ENCODE measurements around the gene PLA2G2A. TPM values are rescaled to one million over a fixed set of nuclear protein-coding genes. Genes with fewer than 3 reads are reported as not detected.
"Not testable (repeated sequence)": the region's sequence is repeated elsewhere in the genome, so short reads cannot be mapped to it uniquely, and the experiment has no call there.

PLA2G2A gene
- polyA plus RNA-seq (2013, experiment 1 of 4): not detected
- not detected for polyA plus RNA-seq (2013, experiment 2 of 4)
- 1.0 TPM for polyA plus RNA-seq (2013, experiment 3 of 4)
- 0.57 TPM for polyA plus RNA-seq (2013, experiment 4 of 4)

- Histone ChIP-seq H3K36me3 (ENCODE audit: control insufficient read depth, insufficient read depth, low read length) (no peaks in the 10 kb centered on the region), H3K27me3 (ENCODE audit: control insufficient read depth, insufficient read depth, low read length, poor library complexity, severe bottlenecking) (no peaks in the 10 kb centered on the region), H3K4me3 (ENCODE audit: insufficient read depth, low read depth, low read length) (no peak within 1 kb of the TSS), H3K9me3 (ENCODE audit: control insufficient read depth, low read length) (no peaks in the 10 kb centered on the region), H3K27ac (ENCODE audit: insufficient read depth, low read depth, low read length, poor library complexity, severe bottlenecking) (no peak within 1 kb of the TSS), H3K4me1 (ENCODE audit: control insufficient read depth, insufficient read depth, low read length) (no peaks in the 10 kb centered on the region)
- WGBS, 2 experiments: 90 to 91% methylated on average over 8 of the region's 8 CpGs
These were observed at the start of gene PLA2G2A for GRCh38 chr1:19979494-19979977. Gene PLA2G2A, minus strand, starts transcription at chr1:19979618. Its CDS starts 845 bp downstream, at chr1:19978773.

GRCh38 chr1:20028726-20029125, 49.3 kb upstream of the PLA2G2A start:
- no peaks in the 10 kb centered on the region for H3K4me1 ChIP-seq (ENCODE audit: control insufficient read depth, insufficient read depth, low read length)
- WGBS, 2 experiments: 89 to 93% methylated on average over 5 of the region's 5 CpGs
- H3K4me3 ChIP-seq (ENCODE audit: insufficient read depth, low read depth, low read length): no peak overlapping the region
- no peaks in the 10 kb centered on the region for H3K27me3 ChIP-seq (ENCODE audit: control insufficient read depth, insufficient read depth, low read length, poor library complexity, severe bottlenecking)
- no peak overlapping the region for H3K27ac ChIP-seq (ENCODE audit: insufficient read depth, low read depth, low read length, poor library complexity, severe bottlenecking)
- no peaks in the 10 kb centered on the region for H3K36me3 ChIP-seq (ENCODE audit: control insufficient read depth, insufficient read depth, low read length)
- no peaks in the 10 kb centered on the region for H3K9me3 ChIP-seq (ENCODE audit: control insufficient read depth, low read length)

- 93 to 95% methylated on average over 5 of the region's 5 CpGs for WGBS, 2 experiments
- H3K27ac ChIP-seq (ENCODE audit: insufficient read depth, low read depth, low read length, poor library complexity, severe bottlenecking): no peak overlapping the region
These were observed 48.7 kb upstream of the PLA2G2A start for GRCh38 chr1:20028125-20028524.

GRCh38 chr1:20017741-20018140, 38.3 kb upstream of the PLA2G2A start:
- Histone ChIP-seq H3K27ac (ENCODE audit: insufficient read depth, low read depth, low read length, poor library complexity, severe bottlenecking) (no peak overlapping the region), H3K4me1 (ENCODE audit: control insufficient read depth, insufficient read depth, low read length) (no peaks in the 10 kb centered on the region), H3K27me3 (ENCODE audit: control insufficient read depth, insufficient read depth, low read length, poor library complexity, severe bottlenecking) (no peaks in the 10 kb centered on the region), H3K4me3 (ENCODE audit: insufficient read depth, low read depth, low read length) (no peak overlapping the region), H3K36me3 (ENCODE audit: control insufficient read depth, insufficient read depth, low read length) (no peaks in the 10 kb centered on the region), H3K9me3 (ENCODE audit: control insufficient read depth, low read length) (peaks cover 4% of the 10 kb centered on the region)
- 79 to 100% methylated on average over 1 of the region's 1 CpG for WGBS, 2 experiments

More at GRCh38 chr1:20028125-20028524, 48.7 kb upstream of the PLA2G2A start:
- Histone ChIP-seq H3K4me3 (ENCODE audit: insufficient read depth, low read depth, low read length) (no peak overlapping the region), H3K4me1 (ENCODE audit: control insufficient read depth, insufficient read depth, low read length) (no peaks in the 10 kb centered on the region), H3K9me3 (ENCODE audit: control insufficient read depth, low read length) (no peaks in the 10 kb centered on the region), H3K27me3 (ENCODE audit: control insufficient read depth, insufficient read depth, low read length, poor library complexity, severe bottlenecking) (no peaks in the 10 kb centered on the region), H3K36me3 (ENCODE audit: control insufficient read depth, insufficient read depth, low read length) (no peaks in the 10 kb centered on the region)

GRCh38 chr1:20014153-20014552, 34.7 kb upstream of the PLA2G2A start:
- no peaks in the 10 kb centered on the region for H3K36me3 ChIP-seq (ENCODE audit: control insufficient read depth, insufficient read depth, low read length)
- H3K27me3 ChIP-seq (ENCODE audit: control insufficient read depth, insufficient read depth, low read length, poor library complexity, severe bottlenecking): no peaks in the 10 kb centered on the region
- no peak overlapping the region for H3K4me3 ChIP-seq (ENCODE audit: insufficient read depth, low read depth, low read length)
- no peak overlapping the region for H3K27ac ChIP-seq (ENCODE audit: insufficient read depth, low read depth, low read length, poor library complexity, severe bottlenecking)
- peaks cover 4% of the 10 kb centered on the region for H3K9me3 ChIP-seq (ENCODE audit: control insufficient read depth, low read length)
- 82 to 91% methylated on average over 2 of the region's 2 CpGs for WGBS, 2 experiments
- no peaks in the 10 kb centered on the region for H3K4me1 ChIP-seq (ENCODE audit: control insufficient read depth, insufficient read depth, low read length)

GRCh38 chr1:20010016-20010415, 30.6 kb upstream of the PLA2G2A start:
- H3K4me1 ChIP-seq (ENCODE audit: control insufficient read depth, insufficient read depth, low read length): no peaks in the 10 kb centered on the region
- peaks cover 4% of the 10 kb centered on the region for H3K9me3 ChIP-seq (ENCODE audit: control insufficient read depth, low read length)
- no peaks in the 10 kb centered on the region for H3K36me3 ChIP-seq (ENCODE audit: control insufficient read depth, insufficient read depth, low read length)
- H3K4me3 ChIP-seq (ENCODE audit: insufficient read depth, low read depth, low read length): no peak overlapping the region
- H3K27me3 ChIP-seq (ENCODE audit: control insufficient read depth, insufficient read depth, low read length, poor library complexity, severe bottlenecking): no peaks in the 10 kb centered on the region
- H3K27ac ChIP-seq (ENCODE audit: insufficient read depth, low read depth, low read length, poor library complexity, severe bottlenecking): no peak overlapping the region
- WGBS, 2 experiments: 93 to 100% methylated on average over 1 of the region's 1 CpG

GRCh38 chr1:20009212-20009611, 29.8 kb upstream of the PLA2G2A start:
- Histone ChIP-seq H3K27ac (ENCODE audit: insufficient read depth, low read depth, low read length, poor library complexity, severe bottlenecking) (no peak overlapping the region), H3K4me3 (ENCODE audit: insufficient read depth, low read depth, low read length) (no peak overlapping the region), H3K27me3 (ENCODE audit: control insufficient read depth, insufficient read depth, low read length, poor library complexity, severe bottlenecking) (no peaks in the 10 kb centered on the region), H3K9me3 (ENCODE audit: control insufficient read depth, low read length) (peaks cover 3% of the 10 kb centered on the region), H3K4me1 (ENCODE audit: control insufficient read depth, insufficient read depth, low read length) (no peaks in the 10 kb centered on the region), H3K36me3 (ENCODE audit: control insufficient read depth, insufficient read depth, low read length) (no peaks in the 10 kb centered on the region)
- WGBS, 2 experiments: 100% methylated on average over 1 of the region's 1 CpG; no CpG with 5 or more reads in 1 of the 2 experiments

GRCh38 chr1:20008391-20008841, 29.0 kb upstream of the PLA2G2A start:
- Histone ChIP-seq H3K36me3 (ENCODE audit: control insufficient read depth, insufficient read depth, low read length) (no peaks in the 10 kb centered on the region), H3K27me3 (ENCODE audit: control insufficient read depth, insufficient read depth, low read length, poor library complexity, severe bottlenecking) (no peaks in the 10 kb centered on the region), H3K4me3 (ENCODE audit: insufficient read depth, low read depth, low read length) (no peak overlapping the region), H3K9me3 (ENCODE audit: control insufficient read depth, low read length) (no peaks in the 10 kb centered on the region), H3K27ac (ENCODE audit: insufficient read depth, low read depth, low read length, poor library complexity, severe bottlenecking) (no peak overlapping the region), H3K4me1 (ENCODE audit: control insufficient read depth, insufficient read depth, low read length) (no peaks in the 10 kb centered on the region)
- WGBS, 2 experiments: 98% methylated on average over 2 of the region's 2 CpGs

- H3K4me1 ChIP-seq (ENCODE audit: control insufficient read depth, insufficient read depth, low read length); H3K27me3 ChIP-seq (ENCODE audit: control insufficient read depth, insufficient read depth, low read length, poor library complexity, severe bottlenecking); H3K4me3 ChIP-seq (ENCODE audit: insufficient read depth, low read depth, low read length); H3K36me3 ChIP-seq (ENCODE audit: control insufficient read depth, insufficient read depth, low read length); H3K9me3 ChIP-seq (ENCODE audit: control insufficient read depth, low read length); H3K27ac ChIP-seq (ENCODE audit: insufficient read depth, low read depth, low read length, poor library complexity, severe bottlenecking): not testable (repeated sequence)
- WGBS, 2 experiments: 100% methylated on average over 2 of the region's 3 CpGs
These were observed 19.4 kb upstream of the PLA2G2A start for GRCh38 chr1:19998823-19999222.

GRCh38 chr1:19990689-19991088, 11.3 kb upstream of the PLA2G2A start:
- H3K27ac ChIP-seq (ENCODE audit: insufficient read depth, low read depth, low read length, poor library complexity, severe bottlenecking): no peak overlapping the region
- WGBS, 2 experiments: 51 to 59% methylated on average over 2 of the region's 2 CpGs

GRCh38 chr1:19990182-19990582, 10.8 kb upstream of the PLA2G2A start:
- H3K4me1 ChIP-seq (ENCODE audit: control insufficient read depth, insufficient read depth, low read length); H3K4me3 ChIP-seq (ENCODE audit: insufficient read depth, low read depth, low read length); H3K9me3 ChIP-seq (ENCODE audit: control insufficient read depth, low read length); H3K27ac ChIP-seq (ENCODE audit: insufficient read depth, low read depth, low read length, poor library complexity, severe bottlenecking); H3K36me3 ChIP-seq (ENCODE audit: control insufficient read depth, insufficient read depth, low read length); H3K27me3 ChIP-seq (ENCODE audit: control insufficient read depth, insufficient read depth, low read length, poor library complexity, severe bottlenecking): not testable (repeated sequence)
- WGBS, 2 experiments: 6 to 10% methylated on average over 9 of the region's 9 CpGs

More at GRCh38 chr1:19990689-19991088, 11.3 kb upstream of the PLA2G2A start:
- Histone ChIP-seq H3K27me3 (ENCODE audit: control insufficient read depth, insufficient read depth, low read length, poor library complexity, severe bottlenecking) (no peaks in the 10 kb centered on the region), H3K36me3 (ENCODE audit: control insufficient read depth, insufficient read depth, low read length) (no peaks in the 10 kb centered on the region), H3K4me3 (ENCODE audit: insufficient read depth, low read depth, low read length) (no peak overlapping the region), H3K9me3 (ENCODE audit: control insufficient read depth, low read length) (no peaks in the 10 kb centered on the region), H3K4me1 (ENCODE audit: control insufficient read depth, insufficient read depth, low read length) (peaks cover 2% of the 10 kb centered on the region)
